Measurements from ENCODE around the gene ING4.

- no peak for TF ChIP-seq CHD4 (IDR thresholded peaks at IDR 0.05; ENCODE audit: borderline replicate concordance, low read length)
- TF ChIP-seq ZNF564 (CRISPR knock-in tag; IDR thresholded peaks at IDR 0.05): no peak
- no peak for TF ChIP-seq ZNF546 (CRISPR knock-in tag; conservative IDR thresholded peaks at IDR 0.05)
- no peak for TF ChIP-seq HMG20A (CRISPR knock-in tag; IDR thresholded peaks at IDR 0.05; ENCODE audit: borderline replicate concordance)
- no peak for TF ChIP-seq TAF1 (CRISPR knock-in tag; IDR thresholded peaks at IDR 0.05)
- TF ChIP-seq YEATS2 (CRISPR knock-in tag; IDR thresholded peaks at IDR 0.05; ENCODE audit: borderline replicate concordance): no peak
- no peak for TF ChIP-seq UBTF (CRISPR knock-in tag; IDR thresholded peaks at IDR 0.05)
These were observed 12.1 kb downstream of the ING4 start for GRCh38 chr12:6650832-6651231.
